Measurements from ENCODE around the gene RRAGB.

RRAGB gene

DNA sequence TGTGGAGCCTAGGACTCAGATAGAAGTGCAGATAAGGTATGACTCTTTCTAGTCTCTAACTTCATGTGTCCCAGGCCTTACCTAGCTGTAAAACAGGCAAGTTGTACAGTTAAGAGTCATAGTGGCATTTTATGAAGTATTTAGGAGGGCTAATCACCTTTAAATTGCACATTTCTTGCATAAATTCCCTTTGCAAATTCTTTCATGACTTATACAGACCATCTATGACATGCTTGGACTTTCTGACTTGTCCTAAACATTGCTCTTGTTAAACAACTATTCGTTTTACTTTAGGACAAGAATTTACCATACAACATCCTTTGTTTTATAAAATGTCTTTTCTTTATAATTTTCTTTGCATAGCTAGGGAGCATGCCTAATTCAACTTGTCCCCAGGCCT lies 7.8 kb upstream of the RRAGB start:
- TF ChIP-seq CTCF (IDR thresholded peaks at IDR 0.05; ENCODE audit: low read depth, low read length) = no peak
- H3K4me3 ChIP-seq (replicated peaks in 1 of 2; ENCODE audit: low read depth in 2 of 2, low read length in 2 of 2) = no peak overlapping the region
- peak in 1 of 2 donors; percentile 34 for DNase-seq (ENCODE audit: low read depth in 2 of 2)

DNA sequence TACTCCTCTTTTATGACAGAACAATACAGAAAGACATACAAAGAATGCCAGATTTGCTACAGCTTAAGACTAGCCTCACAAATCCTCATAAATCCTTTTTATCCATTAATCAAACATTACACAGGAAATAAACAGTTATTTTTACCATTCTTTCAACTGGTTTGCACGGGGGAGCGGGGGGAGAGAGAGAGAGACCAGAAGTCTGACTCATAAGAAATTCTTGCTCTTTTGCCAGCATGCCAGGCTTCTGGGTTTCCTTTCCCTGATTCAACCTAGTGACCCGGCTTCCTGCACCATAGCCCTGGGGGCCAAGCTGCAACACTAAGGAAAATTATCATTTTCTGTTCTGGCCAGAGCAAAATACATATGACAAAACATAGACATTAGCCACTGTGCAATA lies 6.8 kb upstream of the RRAGB start:
- TF ChIP-seq CTCF (IDR thresholded peaks at IDR 0.05; ENCODE audit: low read depth, low read length) = no peak

GRCh38 chrX:55713631-55714030 lies 3.9 kb upstream of the RRAGB start:
- DNase-seq (ENCODE audit: low read depth in 2 of 2) = no peak
- H3K4me3 ChIP-seq (replicated peaks in 1 of 2; ENCODE audit: low read depth in 2 of 2, low read length in 2 of 2) = no peak overlapping the region
- no peak for TF ChIP-seq CTCF (IDR thresholded peaks at IDR 0.05; ENCODE audit: low read depth, low read length)

More for the DNA sequence above, 6.8 kb upstream of the RRAGB start:
- DNase-seq (ENCODE audit: low read depth in 2 of 2) = peak; percentile 71 to 75
- no peak overlapping the region for H3K4me3 ChIP-seq (replicated peaks in 1 of 2; ENCODE audit: low read depth in 2 of 2, low read length in 2 of 2)

GRCh38 chrX:55714161-55714560 lies 3.4 kb upstream of the RRAGB start:
- TF ChIP-seq CTCF (IDR thresholded peaks at IDR 0.05; ENCODE audit: low read depth, low read length) = no peak

GRCh38 chrX:55715847-55716246 lies 1.7 kb upstream of the RRAGB start:
- no peak for TF ChIP-seq CTCF (IDR thresholded peaks at IDR 0.05; ENCODE audit: low read depth, low read length)
- no peak for DNase-seq (ENCODE audit: low read depth in 2 of 2)
- no peak overlapping the region for H3K4me3 ChIP-seq (replicated peaks in 1 of 2; ENCODE audit: low read depth in 2 of 2, low read length in 2 of 2)

More at GRCh38 chrX:55714161-55714560, 3.4 kb upstream of the RRAGB start:
- no peak for DNase-seq (ENCODE audit: low read depth in 2 of 2)
- no peak overlapping the region for H3K4me3 ChIP-seq (replicated peaks in 1 of 2; ENCODE audit: low read depth in 2 of 2, low read length in 2 of 2)

- no peak for TF ChIP-seq CTCF (IDR thresholded peaks at IDR 0.05; ENCODE audit: low read depth, low read length)
- DNase-seq (ENCODE audit: low read depth in 2 of 2) = no peak
- no peak overlapping the region for H3K4me3 ChIP-seq (replicated peaks in 1 of 2; ENCODE audit: low read depth in 2 of 2, low read length in 2 of 2)
Measured at GRCh38 chrX:55716937-55717336, 612 bp upstream of the RRAGB start.

DNA sequence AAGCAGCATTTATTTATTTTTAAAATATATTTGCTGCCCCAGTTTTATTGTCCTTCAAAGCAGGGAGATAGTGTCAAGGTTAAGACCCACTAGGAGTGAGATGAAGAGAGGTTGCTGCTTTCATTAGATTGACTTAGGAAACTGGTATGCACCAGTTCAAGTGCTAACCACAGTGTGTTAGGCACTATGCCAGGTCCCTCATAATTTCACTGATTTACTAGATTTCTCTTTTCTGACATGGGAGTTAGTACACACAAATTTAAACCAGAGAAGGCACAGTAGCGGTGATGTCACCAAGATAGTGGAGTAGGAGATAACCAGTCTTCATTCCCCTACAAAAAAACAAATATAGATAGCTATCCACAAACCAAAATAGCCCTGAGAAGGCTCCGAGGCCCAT lies 14.3 kb downstream of the RRAGB start:
- no peak for TF ChIP-seq CTCF (IDR thresholded peaks at IDR 0.05; ENCODE audit: low read depth, low read length)
- no peak for DNase-seq (ENCODE audit: low read depth in 2 of 2)
- H3K4me3 ChIP-seq (replicated peaks in 1 of 2; ENCODE audit: low read depth in 2 of 2, low read length in 2 of 2) = no peak overlapping the region
